Left renal cortex interstitium (tissue), 4 donors: ENCODE measurements around the gene FLACC1. TPM values are rescaled to one million over a fixed set of nuclear protein-coding genes. Genes with fewer than 3 reads are reported as not detected.
"Not testable (repeated sequence)": the region's sequence is repeated elsewhere in the genome, so short reads cannot be mapped to it uniquely, and the experiment has no call there.

ENCODE experiments used
- DNase-seq, 4 donors: peaks; one replicate each; pipeline ENCODE4 v3.0.0-alpha.2; 2013; ENCODE audit warnings: low read depth in 4 of 4, low spot score in 2 of 4, missing footprints in 1 of 4
- polyA plus RNA-seq, 4 donors: library from polyadenylated mRNA; unstranded; fragments of 120-200 nt; gene quantifications; one replicate each; pipeline ENCODE4 v1.2.1, GENCODE V29; 2013; ENCODE audit not compliant: insufficient read length in 4 of 4

Gene FLACC1, protein sequence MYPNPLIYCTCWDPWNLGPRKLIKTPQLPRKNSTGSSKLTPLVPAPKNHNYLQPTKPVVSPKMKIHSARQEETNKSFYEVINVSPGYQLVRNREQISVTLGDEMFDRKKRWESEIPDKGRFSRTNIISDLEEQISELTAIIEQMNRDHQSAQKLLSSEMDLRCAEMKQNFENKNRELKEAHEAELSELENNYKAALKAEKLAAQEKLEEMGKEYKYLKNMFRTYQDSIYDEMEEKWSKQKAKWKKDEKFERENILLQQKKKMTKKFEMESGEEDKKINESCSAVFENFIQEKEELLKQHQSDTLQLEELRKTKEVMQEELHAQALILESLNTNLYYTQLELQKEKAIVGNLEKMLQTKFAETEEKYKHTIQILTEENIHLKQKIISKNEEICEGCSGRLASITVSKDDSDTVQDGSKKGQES
- 1 to 10 TPM in 3 of 4 donors, under 1 TPM in 1; 0.48 to 4.9 (median 2.2) TPM for polyA plus RNA-seq

DNA sequence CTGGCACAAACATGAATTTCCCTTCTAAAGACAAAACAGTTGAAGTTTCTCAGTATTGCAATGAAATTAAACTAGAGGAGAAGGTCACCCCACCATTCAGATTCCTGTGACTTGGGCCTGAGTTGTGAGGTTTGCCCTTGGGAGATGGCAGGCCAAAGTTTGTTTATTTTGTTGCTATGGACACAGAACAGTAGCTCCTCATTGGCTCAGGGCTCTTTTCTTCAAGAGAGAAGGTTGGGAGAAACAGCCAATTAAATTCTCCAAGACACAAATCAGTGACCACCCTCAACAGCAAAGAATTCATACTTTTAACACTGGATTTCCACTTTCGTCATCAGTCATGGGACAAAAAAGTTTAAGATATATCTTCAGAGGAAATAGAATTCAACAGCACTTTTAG, at the start of gene FLACC1:
FLACC1 (minus strand) TSS at position 125 of the 400 bp plus-strand sequence. CDS start 5,941 bp downstream, outside the sequence.
- peak; percentile 63 to 80 (median 68) for DNase-seq

DNA sequence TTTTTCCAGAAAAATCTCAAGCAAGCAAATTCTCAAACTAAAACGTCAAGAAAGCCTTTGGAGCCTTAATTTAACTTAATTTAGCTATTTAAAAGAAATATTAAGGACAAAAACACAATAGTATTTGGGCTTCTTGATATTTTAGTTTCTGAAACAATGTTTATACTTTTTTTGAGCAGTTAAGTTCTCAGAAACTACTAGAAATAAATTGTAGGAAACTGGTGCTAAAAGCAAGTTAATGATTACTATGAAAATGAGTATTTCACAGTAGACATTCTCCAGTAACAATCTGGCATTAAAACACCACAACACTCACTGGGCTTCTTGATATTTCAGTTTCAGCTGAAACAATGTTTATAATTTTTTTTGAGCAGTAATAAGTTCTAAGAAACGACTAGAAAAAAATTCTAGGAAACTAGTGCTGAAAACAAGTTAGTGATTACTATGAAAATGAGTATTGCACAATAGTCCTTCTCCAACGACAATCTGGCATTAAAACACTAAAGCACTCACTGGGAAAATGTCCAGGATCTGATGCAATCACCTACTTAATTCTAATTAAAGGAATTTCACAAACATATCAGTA, 49.0 kb upstream of the FLACC1 start:
- peak in 1 of 4 donors; percentile 29 for DNase-seq

DNA sequence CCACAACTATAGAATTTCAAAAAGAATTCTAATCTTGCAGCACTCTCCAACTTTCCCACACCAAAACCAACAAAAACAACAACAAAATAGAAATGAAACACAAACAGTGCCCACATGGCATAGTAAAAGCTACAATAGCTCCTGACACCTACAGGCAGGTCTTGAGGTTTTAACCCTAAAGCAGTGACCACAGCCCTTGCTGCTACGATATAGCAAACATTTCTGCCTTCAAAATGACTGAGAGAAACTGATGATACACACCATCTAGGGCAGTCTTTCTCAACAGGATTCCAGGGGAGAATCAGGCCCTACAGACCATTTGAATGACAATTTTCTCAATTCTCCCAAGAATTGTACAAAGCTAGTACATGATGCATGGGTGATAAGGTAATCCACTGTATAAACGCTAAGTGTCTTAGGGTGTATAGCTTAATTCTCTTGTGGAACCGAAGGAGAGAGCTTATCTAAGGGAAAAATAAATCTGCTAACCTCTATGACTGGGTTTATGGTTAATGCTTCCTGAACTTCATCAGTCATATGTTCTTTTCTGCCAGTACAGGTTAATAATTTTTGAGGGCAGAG, 47.6 kb upstream of the FLACC1 start:
- no peak for DNase-seq

DNA sequence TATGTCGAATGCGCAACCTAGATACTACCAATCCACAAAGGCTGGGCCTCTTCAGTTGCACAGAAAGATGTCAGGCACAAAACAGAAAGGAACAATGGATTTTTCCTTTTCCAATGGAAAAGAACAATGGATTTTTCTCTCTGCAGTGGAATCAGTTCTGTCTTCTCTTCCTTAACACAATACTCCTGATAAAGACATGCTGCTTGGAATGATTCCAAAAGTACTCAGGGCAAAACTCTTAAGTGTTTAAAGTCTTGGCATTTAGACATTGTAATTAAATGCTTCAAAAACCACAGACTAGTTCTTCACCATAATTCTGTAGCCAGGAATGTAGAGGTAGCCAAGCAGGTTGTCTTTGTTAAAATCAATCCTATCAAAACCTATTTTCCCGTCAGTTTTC, 46.7 kb upstream of the FLACC1 start:
- DNase-seq: no peak

DNA sequence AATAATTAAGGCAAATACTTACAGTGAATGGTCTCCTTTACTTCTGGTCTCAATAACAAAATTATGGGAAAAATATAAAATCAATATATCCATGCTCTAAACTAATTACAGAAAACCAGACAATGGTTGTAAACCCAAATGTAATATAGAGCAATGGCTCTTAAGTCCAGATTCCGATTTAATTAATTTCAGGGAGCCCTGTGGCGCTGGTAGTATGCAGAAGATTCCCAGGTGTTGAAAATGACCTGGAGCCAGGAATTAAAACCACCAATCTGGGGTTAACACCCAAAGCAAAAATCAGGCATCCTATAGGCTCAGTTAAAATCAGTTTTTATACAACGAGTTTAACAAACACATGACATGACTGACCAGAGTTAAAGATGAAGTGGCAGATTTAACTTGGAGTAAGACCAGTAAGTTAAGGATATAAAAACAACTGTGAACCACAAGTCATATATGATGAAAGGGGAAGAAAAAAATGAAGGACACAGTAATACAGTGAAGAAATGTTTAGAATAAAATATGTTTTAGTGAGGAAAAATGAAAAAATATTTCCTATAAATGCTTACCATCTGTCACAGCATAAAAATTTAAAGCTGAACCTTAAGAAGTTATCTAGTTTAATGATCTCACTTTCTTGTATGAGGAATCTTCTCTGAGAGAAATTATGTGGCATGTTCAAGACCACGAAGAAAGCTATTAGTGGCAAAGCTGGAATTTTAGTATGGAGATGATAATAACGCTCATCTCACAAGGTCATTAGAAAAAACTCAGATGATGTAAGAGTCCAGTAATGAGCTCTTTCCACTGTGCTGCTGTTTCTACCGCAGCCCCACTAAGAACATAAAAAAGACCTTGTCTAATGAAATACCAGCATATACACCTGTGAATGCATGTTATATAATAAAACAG, 45.8 kb upstream of the FLACC1 start:
- DNase-seq: no peak

DNA sequence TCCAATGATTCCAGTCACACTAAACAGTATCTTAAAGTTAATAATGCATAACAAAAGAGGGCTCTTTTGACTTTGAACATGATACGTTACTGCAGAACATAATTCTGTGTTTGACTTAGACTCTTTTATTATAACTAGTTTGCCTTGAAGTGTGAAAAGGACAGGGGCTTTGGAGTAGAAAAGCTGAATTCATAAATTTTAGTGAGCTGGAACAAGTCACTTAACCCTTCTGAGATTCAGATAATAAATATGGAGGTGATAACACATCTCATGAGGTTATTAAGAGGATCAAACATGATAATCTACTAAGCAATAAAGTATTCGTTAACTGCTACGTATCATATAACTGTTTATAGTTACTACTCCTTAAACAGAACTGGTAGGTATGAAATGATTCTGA, 44.7 kb upstream of the FLACC1 start:
- no peak for DNase-seq

DNA sequence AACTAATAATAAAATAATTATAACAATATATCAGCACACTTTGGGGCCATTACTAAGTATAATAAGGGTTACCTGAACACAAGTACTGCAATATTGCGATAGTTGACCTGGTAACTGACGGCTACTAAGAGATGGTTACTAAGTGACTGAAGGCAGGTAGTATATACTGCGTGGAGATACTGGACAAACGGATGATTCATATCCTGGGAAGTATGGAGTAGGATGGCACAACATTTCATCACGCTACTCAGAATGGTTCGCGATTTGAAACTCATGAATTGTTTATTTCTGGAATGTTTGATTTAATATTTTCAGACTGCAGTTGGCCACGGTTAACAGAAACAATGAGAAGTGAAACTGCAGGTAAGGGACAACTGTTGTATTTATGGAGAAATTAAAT, 39.5 kb upstream of the FLACC1 start:
- no peak for DNase-seq

DNA sequence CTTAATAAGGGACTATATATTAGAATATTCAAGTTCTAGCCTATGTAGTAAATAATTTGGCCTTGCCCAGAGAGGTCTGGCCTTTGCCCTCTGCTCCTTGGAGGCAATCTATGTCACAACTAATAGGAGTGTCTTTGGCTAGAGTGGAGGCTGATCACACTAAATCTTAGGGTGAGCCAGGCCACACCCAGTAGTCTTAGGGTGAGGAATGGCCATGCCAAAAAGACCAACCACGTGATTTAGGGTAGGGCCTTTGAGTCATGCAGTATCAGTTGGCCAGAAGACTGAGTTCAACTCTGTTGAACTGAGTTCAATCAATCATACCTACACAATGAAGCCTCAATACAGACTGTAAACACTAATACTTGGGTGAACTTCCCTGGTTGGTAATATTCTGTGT, 26.0 kb upstream of the FLACC1 start:
- no peak for DNase-seq

DNA sequence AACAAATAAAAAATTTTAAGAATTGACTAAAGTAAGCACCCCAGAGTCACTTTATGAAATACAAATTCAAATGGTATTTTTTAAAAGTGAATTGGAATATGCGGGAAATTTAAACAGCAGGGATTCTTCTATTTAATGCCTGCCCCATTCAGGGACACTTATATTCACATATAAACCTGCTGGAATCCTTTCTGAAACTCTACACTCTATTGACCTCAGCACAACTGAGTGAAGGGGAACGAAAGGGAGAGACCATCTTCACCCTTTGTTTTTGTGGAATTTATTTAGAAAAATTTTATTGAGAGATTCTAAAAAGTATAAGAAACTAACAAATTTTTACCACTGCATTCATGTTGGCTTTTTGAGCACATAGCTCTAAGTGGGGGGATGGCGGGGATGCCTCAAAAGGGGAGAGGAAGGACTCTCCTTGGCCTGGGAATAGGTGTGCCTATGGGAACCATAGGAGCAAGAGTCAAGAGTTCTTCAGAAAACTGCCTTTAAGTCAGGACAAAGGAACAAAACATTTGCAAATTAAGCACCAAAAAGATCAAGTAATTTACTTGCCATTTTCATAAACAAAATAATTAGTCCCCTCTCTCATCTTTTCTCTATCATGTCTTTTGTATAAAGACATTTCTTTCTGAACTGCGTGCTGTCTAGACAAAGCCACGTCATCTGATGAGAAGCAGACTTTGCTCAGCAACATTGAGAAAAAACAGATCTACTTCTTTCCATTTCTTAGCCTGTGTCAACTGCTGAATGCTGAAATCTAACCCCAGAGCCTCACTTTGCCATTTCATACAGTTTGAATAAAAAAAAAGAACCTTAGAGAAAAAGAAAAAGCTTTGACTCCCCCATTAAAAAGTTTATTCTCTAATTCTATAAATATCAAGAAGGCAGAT, 21.6 kb upstream of the FLACC1 start:
- DNase-seq: no peak

DNA sequence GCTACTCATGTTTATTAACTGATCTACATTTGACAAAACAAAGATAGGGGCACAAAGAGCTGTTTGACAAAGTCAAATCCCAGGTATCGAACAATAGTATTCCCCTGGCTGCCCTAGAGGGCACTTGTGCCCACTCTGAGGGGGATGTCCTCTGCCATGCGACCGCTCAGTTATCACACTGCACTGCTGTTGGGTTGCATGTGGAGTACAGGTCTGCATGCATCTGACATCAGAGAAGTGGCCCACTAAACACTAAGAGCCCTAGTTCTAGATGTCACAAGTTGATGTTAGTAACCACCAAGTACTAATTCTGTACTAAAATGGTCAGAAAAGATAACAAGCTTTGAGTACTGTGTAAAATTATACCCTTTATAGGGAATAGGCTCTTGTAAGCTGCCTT, 20.1 kb upstream of the FLACC1 start:
- no peak for DNase-seq

DNA sequence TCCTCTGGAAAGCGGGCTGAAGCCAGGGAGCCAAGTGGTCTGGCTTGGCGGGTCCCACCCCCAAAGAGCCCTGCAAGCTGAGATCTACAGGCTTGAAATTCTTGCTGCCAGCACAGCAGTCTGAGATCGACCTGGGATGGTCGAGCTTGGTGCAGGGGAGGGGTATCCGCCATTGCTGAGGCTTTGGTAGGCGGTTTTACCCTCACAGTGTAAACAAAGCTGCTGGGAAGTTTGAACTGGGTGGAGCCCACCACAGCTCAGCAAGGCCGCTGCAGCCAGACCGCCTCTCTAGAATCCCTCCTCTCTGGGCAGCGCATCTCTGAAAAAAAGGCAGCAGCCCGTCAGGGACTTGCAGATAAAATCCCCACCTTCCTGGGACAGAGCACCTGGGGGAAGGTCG, 12.6 kb upstream of the FLACC1 start:
- DNase-seq: no peak

DNA sequence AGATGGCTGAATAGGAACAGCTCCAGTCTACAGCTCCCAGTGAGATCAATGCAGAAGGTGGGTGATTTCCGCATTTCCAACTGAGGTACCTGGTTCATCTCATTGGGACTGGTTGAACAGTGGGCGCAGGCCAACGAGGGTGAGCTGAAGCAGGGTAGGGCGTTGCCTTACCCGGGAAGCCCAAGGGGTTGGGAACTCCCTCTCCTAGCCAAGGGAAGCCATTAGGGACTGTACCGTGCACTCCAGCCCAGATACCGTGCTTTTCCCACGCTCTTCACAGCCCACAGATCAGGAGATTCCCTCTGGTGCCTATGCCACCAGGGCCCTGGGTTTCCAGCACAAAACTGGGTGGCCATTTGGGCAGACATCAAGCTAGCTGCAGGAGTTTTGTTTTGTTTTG, 12.2 kb upstream of the FLACC1 start:
- DNase-seq: not testable (repeated sequence)

DNA sequence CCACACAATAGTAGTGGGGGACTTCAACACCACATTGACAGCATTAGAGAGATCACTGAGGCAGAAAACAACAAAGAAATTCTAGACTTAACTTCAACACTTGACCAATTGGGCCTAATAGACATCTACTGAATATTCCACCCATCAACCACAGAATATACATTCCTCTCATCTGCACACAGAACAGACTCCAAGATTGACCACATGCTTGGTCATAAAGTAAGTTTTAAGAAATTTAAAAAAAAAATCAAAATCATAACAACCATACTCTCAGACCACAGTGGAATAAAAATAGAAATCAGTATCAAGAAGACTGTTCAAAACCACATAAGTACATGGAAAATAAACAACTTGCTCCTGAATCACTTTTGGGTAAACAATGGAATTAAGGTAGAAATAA, 9.0 kb upstream of the FLACC1 start:
- DNase-seq: no peak

DNA sequence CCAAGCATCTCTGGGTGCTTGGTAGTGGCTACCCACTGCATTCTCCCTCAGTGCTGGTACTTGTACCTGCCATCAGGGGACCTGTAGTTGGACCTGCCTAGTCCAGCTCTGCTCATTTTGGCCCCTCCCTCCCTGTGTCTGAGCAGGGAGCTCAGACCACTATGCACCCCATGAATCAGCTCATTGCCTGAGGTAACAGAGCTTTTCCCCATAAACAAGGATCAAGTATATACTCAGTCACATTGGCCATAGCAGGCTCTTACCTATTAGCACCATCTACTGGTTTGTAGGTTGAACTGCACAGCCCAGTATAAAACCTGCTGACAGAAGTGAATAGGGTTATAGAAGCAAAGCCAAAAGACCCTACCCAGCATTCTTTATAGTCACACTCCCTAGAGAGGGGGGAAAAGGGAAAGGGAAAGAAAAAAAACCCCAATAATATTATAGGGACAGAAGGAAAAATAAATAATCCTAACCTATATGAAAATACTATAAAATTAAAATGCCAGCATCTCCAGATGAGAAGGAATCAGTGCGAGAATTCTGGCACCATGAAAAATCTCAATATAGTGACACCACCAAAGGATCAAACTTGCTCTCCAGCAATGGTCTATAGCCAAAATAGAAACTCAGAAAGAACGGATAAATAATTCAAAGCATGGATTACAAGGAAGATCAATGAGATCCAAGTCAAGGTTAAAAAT, 6.9 kb upstream of the FLACC1 start:
- DNase-seq: no peak

DNA sequence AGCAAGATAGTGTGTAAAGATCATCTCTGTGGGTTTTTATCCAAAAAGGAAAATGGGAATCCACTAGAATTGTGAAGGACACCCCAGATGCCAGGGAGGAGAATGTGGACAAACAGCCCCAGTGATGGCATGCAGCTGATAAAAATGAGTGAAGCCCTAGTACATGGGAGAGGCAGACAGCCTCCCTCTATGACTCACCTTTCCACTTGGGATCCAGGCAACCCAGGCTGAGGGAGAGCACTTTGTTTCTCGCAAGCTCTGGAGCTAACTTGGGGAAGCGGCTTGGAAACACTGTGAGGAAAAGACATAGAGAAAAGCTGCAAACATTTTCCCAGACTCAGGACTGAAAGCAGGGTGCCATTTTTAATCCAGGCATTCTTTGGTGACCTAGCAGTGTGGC, 5.3 kb upstream of the FLACC1 start:
- no peak for DNase-seq

DNA sequence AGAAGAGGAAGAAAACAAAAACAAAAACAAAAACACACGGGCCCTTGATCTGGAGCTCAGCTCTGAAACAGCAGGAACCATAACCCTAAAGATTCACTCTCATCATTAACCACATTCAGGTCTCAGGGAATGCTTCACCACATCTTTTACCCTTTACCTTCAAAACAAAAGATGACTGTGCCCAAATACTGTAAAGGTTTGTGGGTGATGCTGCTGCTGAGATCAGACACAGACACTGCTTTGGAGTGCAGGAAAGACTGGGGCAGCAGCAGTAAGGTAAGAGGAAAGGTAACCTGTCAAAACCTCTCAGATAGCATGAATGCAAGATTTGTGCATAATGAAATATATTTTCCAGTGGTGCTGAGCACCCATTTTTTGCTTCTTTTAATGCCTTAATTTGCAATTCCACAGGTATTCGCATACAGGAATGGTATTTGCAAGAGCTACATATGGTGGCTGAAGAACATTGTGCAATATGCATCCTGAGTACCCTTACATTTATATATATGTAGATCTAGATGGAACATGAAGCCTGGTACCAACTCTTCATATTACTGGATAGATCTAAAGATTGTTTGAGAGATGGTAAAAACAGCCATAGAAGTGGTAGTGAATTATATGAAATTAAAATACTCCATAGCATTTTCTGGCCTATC, 4.1 kb upstream of the FLACC1 start:
- DNase-seq: no peak

DNA sequence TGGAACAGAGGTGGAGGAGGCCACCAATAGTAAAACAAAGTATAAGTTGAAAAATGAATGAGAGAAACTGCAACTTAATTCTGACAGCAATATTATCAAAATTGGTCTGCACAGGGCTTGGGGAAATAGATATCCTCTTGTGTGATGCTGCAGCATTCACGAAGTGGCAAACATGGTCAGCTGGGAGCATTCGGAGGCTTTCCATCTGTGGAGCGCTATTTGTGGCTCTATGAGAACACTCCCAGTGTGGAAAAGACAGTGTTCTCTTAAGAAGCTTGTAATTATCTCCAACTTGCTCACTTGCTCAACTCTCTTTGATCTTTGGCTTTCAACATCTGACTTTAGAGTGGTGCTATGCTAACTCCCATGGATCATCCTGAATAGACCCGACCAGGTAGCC, 3.1 kb upstream of the FLACC1 start:
- no peak for DNase-seq

DNA sequence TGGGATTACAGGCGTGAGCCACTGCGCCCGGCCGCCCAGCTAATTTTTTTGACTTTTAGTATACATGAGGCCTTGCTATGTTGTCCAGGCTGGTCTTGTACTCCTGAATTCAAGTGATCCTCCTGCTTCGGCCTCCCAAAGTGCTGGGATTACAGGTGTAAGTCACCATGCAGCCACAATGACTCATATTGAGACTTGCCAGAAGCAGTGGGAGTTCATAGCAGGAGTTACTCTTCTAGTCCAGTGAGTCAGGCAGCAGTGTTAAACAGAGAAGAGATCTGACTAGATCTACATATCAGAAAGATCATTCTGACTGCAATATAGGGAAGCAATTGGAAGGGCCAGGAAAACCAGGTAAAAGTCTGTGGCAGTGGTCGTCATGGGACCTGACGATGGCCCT, 1.5 kb upstream of the FLACC1 start:
- DNase-seq: no peak

DNA sequence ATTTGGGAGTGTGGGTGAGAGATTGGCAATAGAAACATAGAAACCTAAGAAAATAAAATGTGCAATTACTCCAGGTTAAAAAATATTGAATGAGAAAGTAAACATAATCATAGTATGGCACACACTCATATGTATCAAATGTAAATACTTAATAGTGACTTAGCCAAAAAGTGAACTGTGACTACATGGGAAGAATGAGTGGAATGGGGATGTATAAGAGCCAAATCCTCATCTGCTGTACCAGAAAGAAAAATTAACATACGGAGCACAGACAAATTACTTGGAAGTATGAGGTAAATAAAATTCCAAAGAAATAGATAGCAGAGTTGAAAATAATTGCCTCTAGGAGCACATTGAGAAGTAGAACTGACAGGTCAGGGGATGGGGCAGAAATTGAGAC, 4.0 kb downstream of the FLACC1 start:
- DNase-seq: no peak
